Middle frontal gyrus (tissue), 1 donor: ENCODE results near the gene RHBDD3.

ENCODE experiments used
- DNase-seq: peaks from one replicate; pipeline ENCODE4 v3.0.0-alpha.2; 2015; ENCODE audit warnings: low spot score; ENCODE audit errors: extremely low spot score

RHBDD3 gene

GRCh38 chr22:29218758-29219408 lies 48.9 kb downstream of the RHBDD3 start:
- no peak for DNase-seq

GRCh38 chr22:29217827-29218757 lies 49.7 kb downstream of the RHBDD3 start:
- no peak for DNase-seq

- DNase-seq, result no peak
Measured at GRCh38 chr22:29216873-29217666, 50.7 kb downstream of the RHBDD3 start.

GRCh38 chr22:29216011-29216872 lies 51.5 kb downstream of the RHBDD3 start:
- no peak for DNase-seq

GRCh38 chr22:29215012-29215860 lies 52.5 kb downstream of the RHBDD3 start:
- DNase-seq, result no peak

GRCh38 chr22:29214232-29214631 lies 53.5 kb downstream of the RHBDD3 start:
- no peak for DNase-seq

- no peak for DNase-seq
Measured at GRCh38 chr22:29213493-29213892, 54.3 kb downstream of the RHBDD3 start.

GRCh38 chr22:29212743-29213142 lies 55.0 kb downstream of the RHBDD3 start:
- DNase-seq, result no peak

- no peak for DNase-seq
Measured at GRCh38 chr22:29211466-29211865, 56.3 kb downstream of the RHBDD3 start.

GRCh38 chr22:29211066-29211465 lies 56.7 kb downstream of the RHBDD3 start:
- no peak for DNase-seq
